Smooth muscle cell (in vitro differentiated cells): ENCODE results near the gene GPR25. TPM values are rescaled to one million over a fixed set of nuclear protein-coding genes. Genes with fewer than 3 reads are reported as not detected.

Source experiments
- DNase-seq: peaks from one replicate; lab custom pipeline; 2025; ENCODE audit not compliant: unreplicated experiment; lab: John Stamatoyannopoulos, UW
- H2AFZ ChIP-seq: fragments of 200-600 bp; sonication (generic); 2 replicates; pipeline ENCODE4 v1.6.0; 2016; ENCODE audit warnings: antibody characterized with exemption, low read depth, mild to moderate bottlenecking
- H3F3A ChIP-seq: fragments of 200-600 bp; sonication (generic); 2 replicates; pipeline ENCODE4 v1.6.0; 2017; ENCODE audit warnings: antibody characterized with exemption, low read depth
- H3K27ac ChIP-seq: fragments of 200-600 bp; sonication (generic); 2 replicates; pipeline ENCODE4 v1.5.1; 2016; ENCODE audit warnings: low read depth, mild to moderate bottlenecking
- H3K27me3 ChIP-seq: fragments of 200-600 bp; sonication (generic); 2 replicates; pipeline ENCODE4 v1.6.1; 2016; ENCODE audit warnings: low read depth, mild to moderate bottlenecking
- H3K36me3 ChIP-seq: fragments of 200-600 bp; sonication (generic); 2 replicates; pipeline ENCODE4 v1.5.1; 2016; ENCODE audit warnings: low read depth
- H3K4me1 ChIP-seq: fragments of 200-600 bp; sonication (generic); 2 replicates; pipeline ENCODE4 v1.5.1; 2016; ENCODE audit warnings: low read depth
- H3K4me2 ChIP-seq: fragments of 200-600 bp; sonication (generic); 2 replicates; pipeline ENCODE4 v1.6.0; 2016; ENCODE audit warnings: mild to moderate bottlenecking
- H3K4me3 ChIP-seq: fragments of 200-600 bp; sonication (generic); 2 replicates; pipeline ENCODE4 v1.5.1; 2016; ENCODE audit warnings: mild to moderate bottlenecking
- H3K79me2 ChIP-seq: fragments of 200-600 bp; sonication (generic); 2 replicates; pipeline ENCODE4 v1.6.0; 2016; ENCODE audit warnings: low read depth, mild to moderate bottlenecking
- H3K9ac ChIP-seq: fragments of 200-600 bp; sonication (generic); 2 replicates; pipeline ENCODE4 v1.6.0; 2016; ENCODE audit warnings: low read depth
- H3K9me3 ChIP-seq: fragments of 200-600 bp; sonication (generic); replicated peaks from 2 replicates; pipeline ENCODE4 v1.5.1; 2016; ENCODE audit warnings: low read depth
- H4K20me1 ChIP-seq: fragments of 200-600 bp; sonication (generic); 2 replicates; pipeline ENCODE4 v1.6.0; 2016; ENCODE audit warnings: low read depth
- CTCF ChIP-seq: fragments of 200-600 bp; sonication (generic); IDR thresholded peaks from 2 replicates; pipeline ENCODE4 v1.5.1; 2017; ENCODE audit warnings: borderline replicate concordance, mild to moderate bottlenecking, antibody characterized with exemption; ENCODE audit not compliant: insufficient read depth, poor library complexity, severe bottlenecking
- WGBS: methylation state at CpG from one replicate; pipeline ENCODE4 v1.1.7; 2016; ENCODE audit warnings: low lambda C conversion rate; 5-methylcytosine and 5-hydroxymethylcytosine counted together
- polyA plus RNA-seq: library from polyadenylated mRNA; unstranded; fragments of >200 nt; fragmentation: Nextera tagmentation; extraction: Ambion mirVana; gene quantifications from 2 replicates; pipeline ENCODE4 v1.2.1, GENCODE V29; 2016
- total RNA-seq: library from RNA; depleted of rRNA; stranded (reverse); fragments of >200 nt; gene quantifications from 2 replicates; pipeline ENCODE4 v1.2.3, GENCODE V29; 2014

Gene GPR25
- total and polyA plus RNA-seq, 2 experiments from 2014 or later: not detected

- no peaks in the 10 kb centered on the region for H3K4me1 ChIP-seq
- H4K20me1 ChIP-seq: peaks cover 16% of the 10 kb centered on the region
- H3K9ac ChIP-seq: no peak overlapping the region
- no peak for DNase-seq
- TF ChIP-seq CTCF: no peak
- no peaks in the 10 kb centered on the region for H3K9me3 ChIP-seq
- no peak overlapping the region for H3K4me2 ChIP-seq
- no peaks in the 10 kb centered on the region for H3K36me3 ChIP-seq
- no peak overlapping the region for H2AFZ ChIP-seq
- no peaks in the 10 kb centered on the region for H3K79me2 ChIP-seq
- no peaks in the 10 kb centered on the region for H3F3A ChIP-seq
- 78% methylated on average over 8 of the region's 8 CpGs for WGBS
- H3K27me3 ChIP-seq: no peaks in the 10 kb centered on the region
- no peak overlapping the region for H3K27ac ChIP-seq
- H3K4me3 ChIP-seq: no peak overlapping the region
Observed at GRCh38 chr1:200901796-200902444, 29.1 kb downstream of the GPR25 start.

GRCh38 chr1:200903793-200904192, 31.0 kb downstream of the GPR25 start:
- H2AFZ ChIP-seq: no peak overlapping the region
- H3K4me2 ChIP-seq: no peak overlapping the region
- no peaks in the 10 kb centered on the region for H3K27me3 ChIP-seq
- WGBS: 94% methylated on average over 5 of the region's 5 CpGs
- no peaks in the 10 kb centered on the region for H3K4me1 ChIP-seq
- no peak for TF ChIP-seq CTCF
- H3K27ac ChIP-seq: no peak overlapping the region
- no peaks in the 10 kb centered on the region for H4K20me1 ChIP-seq
- DNase-seq: no peak
- H3K9ac ChIP-seq: no peak overlapping the region
- no peak overlapping the region for H3K4me3 ChIP-seq
- H3F3A ChIP-seq: no peaks in the 10 kb centered on the region
- H3K79me2 ChIP-seq: no peaks in the 10 kb centered on the region
- H3K36me3 ChIP-seq: no peaks in the 10 kb centered on the region
- H3K9me3 ChIP-seq: no peaks in the 10 kb centered on the region

GRCh38 chr1:200904772-200905171, 32.0 kb downstream of the GPR25 start:
- no peak for DNase-seq
- Histone ChIP-seq H3K4me3 (no peak overlapping the region), H2AFZ (no peak overlapping the region), H3F3A (no peaks in the 10 kb centered on the region), H3K4me1 (no peaks in the 10 kb centered on the region), H3K4me2 (no peak overlapping the region), H3K9ac (no peak overlapping the region), H3K27ac (peak overlapping the region; percentile 37), H3K9me3 (no peaks in the 10 kb centered on the region), H3K27me3 (no peaks in the 10 kb centered on the region), H4K20me1 (no peaks in the 10 kb centered on the region), H3K79me2 (no peaks in the 10 kb centered on the region), H3K36me3 (peaks cover 2% of the 10 kb centered on the region)
- TF ChIP-seq CTCF: no peak

GRCh38 chr1:200905411-200906052, 32.8 kb downstream of the GPR25 start:
- Histone ChIP-seq H3F3A (no peaks in the 10 kb centered on the region), H3K9me3 (no peaks in the 10 kb centered on the region), H3K27me3 (no peaks in the 10 kb centered on the region), H3K4me2 (no peak overlapping the region), H3K36me3 (peaks cover 6% of the 10 kb centered on the region), H3K79me2 (no peaks in the 10 kb centered on the region), H3K27ac (peak overlapping the region; percentile 37), H2AFZ (no peak overlapping the region), H4K20me1 (no peaks in the 10 kb centered on the region), H3K9ac (no peak overlapping the region), H3K4me3 (no peak overlapping the region), H3K4me1 (no peaks in the 10 kb centered on the region)
- TF ChIP-seq CTCF: no peak
- WGBS: 54% methylated on average over 4 of the region's 4 CpGs
- no peak for DNase-seq
